Heart left ventricle (tissue), 16 donors: ENCODE results near the gene MPDU1. TPM values are rescaled to one million over a fixed set of nuclear protein-coding genes. Genes with fewer than 3 reads are reported as not detected.
A peak's percentile ranks its signal among the peaks of the same experiment; 100 is the strongest.

Experiments used
- ATAC-seq, 4 donors: fragments of 200-7000 bp; cut with Tn5 transposase; one replicate each; pipeline ENCODE4 v1.9.1; 2020 to 2022; ENCODE audit warnings: moderate library complexity in 4 of 4, mild to moderate bottlenecking in 3 of 4, moderate number of reproducible peaks in 1 of 4
- DNase-seq, 5 donors: peaks; one replicate each; pipeline ENCODE4 v3.0.0-alpha.2; 2020
- H3K27ac ChIP-seq, 12 donors: fragments of 200-600 bp; sonication (generic) in 4 of 12; one replicate each; pipeline versions ENCODE4 v1.5.0 to v1.8.0; 2016 to 2022; ENCODE audit warnings: mild to moderate bottlenecking in 2 of 12
- H3K27me3 ChIP-seq, 9 donors: fragments of 200-600 bp; sonication (generic) in 2 of 9; one replicate each; pipeline versions ENCODE4 v1.5.1 to v1.8.0; 2016 to 2022; ENCODE audit warnings: mild to moderate bottlenecking in 3 of 9
- H3K36me3 ChIP-seq, 9 donors: fragments of 200-600 bp; sonication (generic) in 2 of 9; one replicate each; pipeline versions ENCODE4 v1.5.0 to v1.8.0; 2018 to 2022; ENCODE audit warnings: mild to moderate bottlenecking in 2 of 9
- H3K4me1 ChIP-seq, 12 donors: fragments of 200-600 bp; sonication (generic) in 4 of 12; one replicate each; pipeline versions ENCODE4 v1.5.0 to v1.8.0; 2016 to 2022; ENCODE audit warnings: mild to moderate bottlenecking in 3 of 12
- H3K4me3 ChIP-seq, 12 donors: fragments of 200-600 bp; sonication (generic) in 4 of 12; one replicate each; pipeline versions ENCODE4 v1.5.0 to v1.8.0; 2017 to 2022; ENCODE audit warnings: mild to moderate bottlenecking in 9 of 12, moderate library complexity in 4 of 12
- H3K9me3 ChIP-seq, 12 donors: fragments of 200-600 bp; sonication (generic) in 4 of 12; one replicate each; pipeline versions ENCODE4 v1.5.0 to v1.8.0; 2016 to 2022; ENCODE audit warnings: mild to moderate bottlenecking in 1 of 12
- POLR2A ChIP-seq, 2 donors: fragments of 450-650 bp; IDR thresholded peaks; one replicate each; pipeline ENCODE4 v1.6.1; 2017; ENCODE audit warnings: antibody characterized with exemption in 2 of 2, mild to moderate bottlenecking in 2 of 2, moderate library complexity in 2 of 2
- WGBS, 4 donors: extraction: QIAGEN DNeasy Blood & Tissue Kit in 2 of 4; methylation state at CpG; one replicate each; pipeline versions ENCODE4 v1.1.5 to v1.1.7; 2013 to 2018; 5-methylcytosine and 5-hydroxymethylcytosine counted together
- intact Hi-C, 10 donors: fragments of 100-400 bp; cut with DNase I; formaldehyde crosslinking; loops; one replicate each; pipeline versions ENCODE4 v1.11.1 to v1.14.2; 2022
- polyA plus RNA-seq, 2 donors: library from polyadenylated mRNA; stranded (reverse); fragments of 200-250 nt; gene quantifications; one replicate each; pipeline ENCODE4 v1.2.3, GENCODE V29; 2013
- total RNA-seq, 9 donors: library from RNA; depleted of rRNA in 2 of 9; stranded (reverse); fragments of >200 nt in 2 of 9; fragmentation: NEBNext Ultra II Directional in 3 of 9; extraction: Animal tissue kit (Norgen Biotek cat#: 25700) in 3 of 9; gene quantifications; one replicate each; pipeline versions ENCODE4 v1.1.0 to v1.2.4, GENCODE V29; 2016 to 2023
- TF ChIP-seq, protein P1 (sequence below), 12 donors: fragments of 200-600 bp; sonication (generic) in 4 of 12; IDR thresholded peaks; one replicate each; pipeline versions ENCODE4 v1.5.0 to v1.8.0; 2018 to 2022; ENCODE audit warnings: antibody characterized with exemption in 12 of 12, mild to moderate bottlenecking in 5 of 12
- donor health status: ischemic (EF 13 %, LVEDD 7.1; RV severe dilation, severe dysfunction).
- donor health status: healthy with polysubstance abuse.
- donor health status: DM: no; HTN: yes; CAD: no.
- donor health status: DM: no; HTN: no; CAD: no.
- donor health status: ischemic (EF 25% LVEDD 6.9; RV normal size, moderate dysfunction).
- donor health status: ischemic (EF 25% LVEDD 5.7; RV mildly dilated, moderate dysfunction).
- donor health status: healthy.
- donor health status: DM: yes; HTN: yes; CAD: no.
- donor health status: ischemic (EF 35%, LVEDD 5.7; RV mildly dilated, moderate dysfunction).
- donor health status: nonischemic (EF 11% LVEDD 7.7; RV severe dilation, severe dysfunction).
- donor health status: DM: yes; HTN: yes; CAD: no.
- donor health status: PGD.
- donor health status: ischemic (EF 29% LVEDD 5.4; RV normal size, mild dysfunction).
- donor health status: nonischemic (EF 23%, LVEDD 6.1; RV moderate dilation, normal function).

MPDU1 gene
- total and polyA plus RNA-seq, 11 donors: 18.4 to 106 (median 33.3) TPM

DNA sequence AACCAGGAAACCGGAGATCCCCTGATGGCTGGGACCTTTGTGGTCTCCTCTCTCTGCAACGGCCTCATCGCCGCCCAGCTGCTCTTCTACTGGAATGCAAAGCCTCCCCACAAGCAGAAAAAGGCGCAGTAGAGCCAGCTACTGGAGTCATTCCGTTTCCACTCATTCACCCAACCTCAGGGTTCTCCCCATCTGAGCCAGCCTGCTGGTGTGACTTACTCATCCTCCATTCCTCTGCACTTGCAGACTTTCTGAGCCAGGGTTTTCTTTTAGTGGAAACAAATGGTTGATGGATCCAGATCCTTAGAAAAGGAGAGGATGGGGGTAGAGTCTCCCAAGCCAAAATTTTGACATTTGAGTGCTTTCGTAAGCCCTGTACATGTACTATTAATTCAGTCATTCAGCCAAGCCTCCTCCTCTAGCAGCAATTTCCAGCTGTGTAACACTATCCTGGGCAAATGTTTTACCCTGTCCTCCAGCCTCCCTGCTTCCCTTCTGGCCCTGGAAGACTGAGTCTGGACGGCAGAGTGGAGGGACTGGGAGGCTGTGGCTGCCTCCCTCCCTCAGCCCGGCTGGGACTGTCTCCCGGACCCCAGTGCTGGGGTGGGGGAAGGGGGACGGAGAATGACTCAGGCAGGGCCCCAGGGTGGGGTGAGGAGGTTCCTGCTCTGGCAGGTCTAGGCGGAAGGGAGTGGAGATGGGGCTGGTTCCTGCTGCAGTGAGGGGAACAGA is 3.9 kb downstream of the MPDU1 start:
- peaks cover 4 to 59% (median 37%) of the 10 kb centered on the region in 12 donors for H3K4me1 ChIP-seq
- no peaks in the 10 kb centered on the region for H3K27me3 ChIP-seq
- peak in 1 of 5 donors; percentile 21 for DNase-seq
- no peak for ATAC-seq
- WGBS, 4 donors: 55 to 74% (median 68%) methylated on average over 12 of the region's 12 CpGs
- peaks cover 0 to 46% (median 31%) of the 10 kb centered on the region in 9 donors for H3K36me3 ChIP-seq
- peak overlapping the region in 9 of 12 donors; percentile 26 to 89 (median 64) for H3K27ac ChIP-seq
- peak overlapping the region in 4 of 12 donors; percentile 2 to 15 (median 12) for H3K4me3 ChIP-seq
- TF ChIP-seq POLR2A (IDR thresholded peaks at IDR 0.05): no peak
- TF ChIP-seq, protein P1, sequence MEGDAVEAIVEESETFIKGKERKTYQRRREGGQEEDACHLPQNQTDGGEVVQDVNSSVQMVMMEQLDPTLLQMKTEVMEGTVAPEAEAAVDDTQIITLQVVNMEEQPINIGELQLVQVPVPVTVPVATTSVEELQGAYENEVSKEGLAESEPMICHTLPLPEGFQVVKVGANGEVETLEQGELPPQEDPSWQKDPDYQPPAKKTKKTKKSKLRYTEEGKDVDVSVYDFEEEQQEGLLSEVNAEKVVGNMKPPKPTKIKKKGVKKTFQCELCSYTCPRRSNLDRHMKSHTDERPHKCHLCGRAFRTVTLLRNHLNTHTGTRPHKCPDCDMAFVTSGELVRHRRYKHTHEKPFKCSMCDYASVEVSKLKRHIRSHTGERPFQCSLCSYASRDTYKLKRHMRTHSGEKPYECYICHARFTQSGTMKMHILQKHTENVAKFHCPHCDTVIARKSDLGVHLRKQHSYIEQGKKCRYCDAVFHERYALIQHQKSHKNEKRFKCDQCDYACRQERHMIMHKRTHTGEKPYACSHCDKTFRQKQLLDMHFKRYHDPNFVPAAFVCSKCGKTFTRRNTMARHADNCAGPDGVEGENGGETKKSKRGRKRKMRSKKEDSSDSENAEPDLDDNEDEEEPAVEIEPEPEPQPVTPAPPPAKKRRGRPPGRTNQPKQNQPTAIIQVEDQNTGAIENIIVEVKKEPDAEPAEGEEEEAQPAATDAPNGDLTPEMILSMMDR (IDR thresholded peaks at IDR 0.05): no peak
- H3K9me3 ChIP-seq: no peaks in the 10 kb centered on the region
- intact Hi-C loops: loop anchor here in 4 of 10 donors (5.0 to 10.0 kb wide), 2 partner anchors 100 to 233 kb away; partner anchors contain the start of genes KCTD11 (in 2 of the 4), TMEM95 (in 2 of the 4), TP53 (in 2 of the 4) and WRAP53 (in 2 of the 4)

DNA sequence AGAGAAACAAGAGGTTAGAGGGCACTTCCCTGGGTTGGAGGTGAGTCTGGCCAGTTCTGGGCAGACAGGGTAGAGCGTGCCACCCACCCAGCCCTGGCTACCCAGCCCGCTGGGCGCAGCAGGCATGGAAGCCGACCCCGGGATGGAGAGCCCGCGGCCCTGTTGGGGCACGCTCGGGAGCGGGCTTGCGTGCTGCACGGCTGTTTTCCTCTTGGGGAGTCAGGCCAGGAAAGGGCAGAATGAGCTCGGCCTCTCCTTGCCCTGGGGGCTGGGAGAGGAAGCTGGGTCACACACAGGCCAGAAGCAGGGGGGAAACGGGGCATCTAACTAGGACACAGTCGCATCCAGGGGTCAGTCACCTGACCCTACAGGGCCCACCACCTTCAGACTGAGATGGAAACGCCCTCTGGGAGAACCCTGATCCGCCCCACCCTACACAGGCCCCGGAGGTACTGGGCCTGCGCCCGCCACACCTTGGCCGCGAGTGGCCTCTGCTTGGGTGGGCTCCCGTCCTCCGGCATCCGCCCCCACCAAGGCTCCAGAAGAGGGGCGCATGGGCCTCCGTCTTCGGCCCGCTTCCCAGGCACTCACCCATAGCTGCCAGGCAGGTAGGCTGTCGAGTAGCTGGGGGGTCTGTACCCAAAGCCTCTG is 5.0 kb downstream of the MPDU1 start:
- TF ChIP-seq POLR2A (IDR thresholded peaks at IDR 0.05): no peak
- TF ChIP-seq, protein P1 (IDR thresholded peaks at IDR 0.05): no peak
- Histone ChIP-seq H3K27ac (peak overlapping the region in 9 of 12 donors; percentile 13 to 89 (median 51)), H3K27me3 (no peaks in the 10 kb centered on the region), H3K9me3 (no peaks in the 10 kb centered on the region), H3K4me1 (peaks cover 3 to 51% (median 28%) of the 10 kb centered on the region in 12 donors), H3K4me3 (peak overlapping the region; percentile 5 to 66 (median 46)), H3K36me3 (peaks cover 3 to 57% (median 42%) of the 10 kb centered on the region in 9 donors)
- WGBS, 4 donors: 60 to 72% (median 69%) methylated on average over 26 to 30 of the region's 30 CpGs
- intact Hi-C loops: loop anchor here in 4 of 10 donors (5.0 to 10.0 kb wide), 2 partner anchors 99 to 234 kb away; partner anchors contain the start of genes KCTD11 (in 2 of the 4), TMEM95 (in 2 of the 4), TP53 (in 2 of the 4) and WRAP53 (in 2 of the 4)
- ATAC-seq (peak in 1 of 4 donors; percentile 6), DNase-seq (peak in 1 of 5 donors; percentile 25)

DNA sequence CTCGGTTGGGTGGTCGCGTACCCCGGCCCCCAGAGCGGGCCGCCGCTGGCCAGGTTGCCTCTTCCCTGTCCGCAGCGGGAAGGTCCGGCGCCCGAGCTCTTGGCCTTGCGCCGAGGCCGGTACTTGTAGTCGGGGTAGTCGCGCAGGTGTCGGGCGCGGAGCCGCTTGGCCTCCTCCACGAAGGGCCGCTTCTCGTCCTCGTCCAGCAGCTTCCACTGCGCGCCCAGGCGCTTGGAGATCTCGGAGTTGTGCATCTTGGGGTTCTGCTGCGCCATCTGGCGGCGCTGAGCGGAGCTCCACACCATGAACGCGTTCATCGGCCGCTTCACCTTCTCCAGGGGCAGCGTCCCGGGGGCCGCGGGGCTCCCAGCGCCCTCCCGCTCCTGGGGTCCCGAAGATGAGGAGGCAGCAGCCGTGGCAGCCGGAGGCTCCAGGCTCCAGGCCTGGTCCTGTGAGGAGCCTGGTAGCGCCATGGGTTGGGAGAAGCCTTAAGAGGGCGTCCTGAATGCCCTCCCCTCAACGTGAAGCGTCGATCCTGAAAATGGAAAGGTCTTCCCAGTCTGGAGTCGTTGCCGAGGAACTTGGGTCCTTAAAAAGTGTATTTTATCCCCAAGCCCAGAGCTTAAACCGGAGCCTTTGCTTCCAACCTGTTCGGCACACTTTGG is 5.7 kb downstream of the MPDU1 start:
- Histone ChIP-seq H3K4me1 (peaks cover 3 to 49% (median 26%) of the 10 kb centered on the region in 12 donors), H3K27ac (peak overlapping the region in 9 of 12 donors; percentile 13 to 89 (median 51)), H3K36me3 (peaks cover 6 to 63% (median 48%) of the 10 kb centered on the region in 9 donors), H3K4me3 (peak overlapping the region; percentile 5 to 66 (median 46)), H3K27me3 (no peaks in the 10 kb centered on the region), H3K9me3 (no peaks in the 10 kb centered on the region)
- WGBS, 4 donors: 16 to 50% (median 17%) methylated on average over 18 to 56 of the region's 56 CpGs
- DNase-seq (peak; percentile 80 to 91 (median 88)), ATAC-seq (peak; percentile 68 to 85 (median 80))
- TF ChIP-seq, protein P1 (IDR thresholded peaks at IDR 0.05): peak; percentile 81 to 98 (median 90)
- TF ChIP-seq POLR2A (IDR thresholded peaks at IDR 0.05): no peak
- intact Hi-C loops: loop anchor here in 4 of 10 donors (5.0 to 10.0 kb wide), 2 partner anchors 98 to 235 kb away; partner anchors contain the start of genes KCTD11 (in 2 of the 4), TMEM95 (in 2 of the 4), TP53 (in 2 of the 4) and WRAP53 (in 2 of the 4)
